Midbrain (tissue), 1 donor: Measurements from ENCODE around the gene SOX8.
"Not testable (repeated sequence)": the region's sequence is repeated elsewhere in the genome, so short reads cannot be mapped to it uniquely, and the experiment has no call there.

Source experiments
- DNase-seq: peaks from one replicate; lab custom pipeline; 2025; lab: John Stamatoyannopoulos, UW

The SOX8 gene

DNA sequence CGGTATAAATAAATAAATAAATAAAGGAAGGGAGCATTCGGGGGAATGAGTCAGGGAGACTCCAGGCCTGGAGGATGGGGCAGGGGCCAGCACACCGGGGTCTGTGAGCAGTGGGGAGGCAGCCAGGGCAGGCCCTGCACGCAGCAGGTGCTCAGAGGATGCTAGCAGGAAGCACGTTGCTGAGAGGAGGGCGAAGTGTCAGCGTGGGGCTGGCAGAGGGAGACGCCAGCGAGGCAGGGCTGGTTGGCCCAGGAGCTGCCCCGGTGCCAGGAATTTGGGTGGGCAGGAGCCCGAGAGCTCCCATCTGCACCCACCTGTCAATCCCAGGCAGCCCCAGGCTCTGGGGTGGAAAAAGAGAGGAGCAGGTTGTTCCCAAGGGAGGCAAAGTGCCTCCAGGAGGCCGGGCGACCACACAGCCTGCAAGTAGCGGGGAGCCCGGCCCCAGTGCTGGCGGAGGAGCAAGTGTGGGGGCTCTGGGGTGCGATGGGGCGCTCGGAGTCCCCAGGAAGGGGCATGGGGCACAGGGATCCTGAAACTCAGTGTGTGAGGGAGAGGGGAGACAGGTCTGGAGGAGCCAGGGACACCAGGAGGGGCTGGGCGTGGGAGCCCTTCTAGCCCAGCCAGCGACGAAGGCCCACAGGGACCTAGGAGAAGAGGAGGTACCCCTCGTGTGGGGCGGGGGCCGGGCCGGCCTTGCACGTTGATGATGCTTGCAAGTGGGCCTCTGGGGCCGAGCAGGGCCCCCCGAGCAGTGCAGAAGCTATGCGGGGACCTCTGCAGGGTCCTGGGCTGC lies 28.0 kb downstream of the SOX8 start:
- DNase-seq: no peak

DNA sequence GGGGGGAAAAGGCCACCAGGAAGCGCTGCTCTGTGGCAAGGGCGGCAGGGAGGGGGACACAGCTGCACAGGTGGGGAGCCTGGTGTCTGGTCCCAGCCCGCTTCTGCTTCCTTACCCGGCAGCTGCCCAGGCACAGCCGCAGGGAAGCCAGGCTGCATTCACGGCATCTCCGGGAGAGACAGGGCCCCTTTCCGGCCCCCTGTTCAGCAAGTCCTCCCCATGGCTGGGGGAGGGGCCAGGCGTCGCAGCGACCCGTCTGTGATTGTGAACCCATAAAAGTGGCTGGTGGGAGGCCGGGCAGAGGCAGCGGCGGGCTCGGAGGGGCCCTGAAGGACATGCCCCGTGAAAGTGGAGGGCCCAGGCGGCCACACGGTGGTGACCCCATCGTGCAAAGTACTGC lies 28.7 kb downstream of the SOX8 start:
- no peak for DNase-seq

DNA sequence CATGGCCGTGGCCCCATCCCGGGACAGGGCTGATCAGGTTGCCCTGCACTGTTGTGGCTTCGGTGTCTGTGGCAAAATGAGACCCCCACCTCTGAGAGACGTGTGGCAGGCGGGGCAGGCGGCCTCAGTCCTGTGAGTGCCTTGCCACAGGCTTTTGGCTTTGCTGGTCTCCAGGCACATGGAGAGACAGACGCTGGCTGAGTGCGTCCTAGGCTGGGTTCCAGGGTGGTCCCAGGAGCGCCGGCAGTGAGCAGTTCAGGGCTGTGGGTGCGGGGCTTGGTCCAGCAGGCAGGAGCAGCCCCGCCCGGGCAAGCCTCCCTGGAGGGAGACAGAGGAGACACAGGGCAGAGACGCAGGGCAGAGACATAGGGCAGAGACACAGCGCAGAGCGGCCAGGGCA lies 29.2 kb downstream of the SOX8 start:
- no peak for DNase-seq

DNA sequence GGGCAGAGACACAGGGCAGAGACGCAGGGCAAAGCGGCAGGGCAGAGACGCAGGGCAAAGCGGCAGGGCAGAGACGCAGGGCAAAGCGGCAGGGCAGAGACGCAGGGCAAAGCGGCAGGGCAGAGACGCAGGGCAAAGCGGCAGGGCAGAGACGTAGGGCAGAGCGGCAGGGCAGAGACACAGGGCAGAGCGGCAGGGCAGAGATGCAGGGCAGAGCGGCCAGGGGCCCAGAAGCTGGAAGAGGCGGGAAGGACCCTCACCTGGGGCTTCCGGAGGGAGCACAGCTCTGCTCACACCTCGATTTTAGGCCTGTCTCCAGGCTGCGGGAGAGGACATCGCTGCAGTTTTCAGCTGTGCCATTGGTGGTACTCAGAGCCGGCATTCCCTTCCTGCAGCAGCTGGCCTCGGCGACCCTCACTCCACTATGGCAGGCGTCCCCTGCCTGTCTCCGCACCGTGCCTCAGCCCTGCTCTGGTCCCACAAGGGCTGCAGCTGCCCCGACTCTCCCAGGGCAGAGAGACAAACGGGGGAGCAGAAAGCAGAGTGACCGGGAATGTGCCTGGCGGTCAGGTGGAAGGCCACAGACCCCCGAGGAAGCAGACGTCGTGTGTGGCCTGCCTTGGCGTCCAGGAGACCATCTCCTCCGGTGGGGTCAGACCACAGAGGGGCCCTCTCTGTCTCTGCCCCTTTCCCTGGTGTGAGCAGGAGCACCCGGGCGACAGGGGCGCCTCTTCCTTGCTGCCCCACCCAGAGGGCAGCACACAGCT lies 29.9 kb downstream of the SOX8 start:
- no peak for DNase-seq

DNA sequence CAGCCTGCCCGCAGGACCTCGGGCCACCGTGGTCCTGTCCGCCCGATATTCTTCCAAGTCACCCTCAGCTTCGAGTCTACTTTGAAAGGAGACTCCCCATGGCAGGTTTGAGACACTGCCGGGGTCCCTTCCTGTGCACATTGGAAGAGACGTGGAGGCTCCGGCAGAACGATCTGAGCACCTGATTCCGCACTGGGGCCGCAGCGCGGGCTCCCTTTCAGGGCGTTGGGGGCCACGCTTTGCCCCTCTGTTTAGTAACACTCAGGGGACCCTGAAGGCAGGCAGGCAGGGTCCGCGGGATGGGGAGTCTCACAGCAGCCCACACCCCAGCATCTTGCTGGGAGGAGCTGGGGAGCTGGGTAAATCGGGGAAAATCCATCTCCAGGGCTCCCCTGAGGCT lies 30.6 kb downstream of the SOX8 start:
- no peak for DNase-seq

DNA sequence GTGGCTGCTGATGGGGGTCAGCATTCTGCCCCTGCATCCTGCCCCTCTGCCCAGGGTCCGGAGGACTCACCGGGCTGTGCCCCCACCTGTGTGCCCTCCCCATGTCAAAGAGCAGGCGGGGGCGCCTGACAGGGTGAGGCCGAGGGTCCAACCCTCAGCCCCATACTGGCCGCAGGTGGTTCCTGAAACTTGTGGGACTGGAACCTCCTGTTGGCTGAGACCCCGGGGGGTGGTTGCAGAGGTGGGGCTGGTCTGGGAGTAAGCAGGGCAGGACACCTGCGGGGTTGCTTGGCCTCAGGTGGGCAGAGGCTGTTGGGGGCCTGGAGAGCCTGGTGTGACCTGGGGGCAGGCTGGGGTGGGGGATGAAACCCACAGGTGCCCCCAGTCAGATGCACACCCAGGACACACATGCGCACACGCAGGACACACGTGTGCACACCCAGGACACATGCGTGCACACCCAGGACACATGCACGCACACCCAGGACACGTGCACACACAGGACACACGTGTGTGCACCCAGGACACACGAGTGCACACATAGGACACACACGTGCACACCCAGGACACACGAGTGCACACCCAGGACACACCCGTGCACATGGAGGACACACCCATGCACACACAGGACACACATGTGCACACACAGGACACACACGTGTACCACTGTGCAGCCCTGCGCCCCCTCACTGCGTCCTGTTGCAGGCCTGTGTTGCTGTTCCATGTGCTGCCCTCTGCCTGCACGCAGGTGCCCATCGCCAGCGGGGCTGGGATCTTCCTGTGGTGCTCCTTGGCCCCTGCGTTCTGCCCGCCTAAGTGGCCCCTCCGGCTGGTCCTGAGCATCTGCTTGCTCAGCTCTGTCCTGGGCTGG lies 31.4 kb downstream of the SOX8 start:
- no peak for DNase-seq

DNA sequence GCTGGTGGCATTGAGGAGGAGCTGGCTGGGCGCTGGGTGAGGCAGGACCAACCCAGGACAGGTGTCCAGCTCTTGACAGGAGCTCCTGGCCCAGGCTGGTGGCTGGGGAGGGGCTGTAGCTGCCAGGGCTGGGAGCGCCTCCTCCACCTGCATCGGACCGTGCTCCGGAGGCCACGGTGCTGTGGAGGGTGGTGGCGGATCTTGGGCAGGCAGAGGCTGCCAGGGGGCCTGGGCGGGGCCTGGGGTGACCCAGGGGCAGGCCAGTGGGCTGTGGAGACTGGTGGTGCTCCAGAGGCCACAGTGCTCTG lies 32.0 kb downstream of the SOX8 start:
- DNase-seq: no peak

DNA sequence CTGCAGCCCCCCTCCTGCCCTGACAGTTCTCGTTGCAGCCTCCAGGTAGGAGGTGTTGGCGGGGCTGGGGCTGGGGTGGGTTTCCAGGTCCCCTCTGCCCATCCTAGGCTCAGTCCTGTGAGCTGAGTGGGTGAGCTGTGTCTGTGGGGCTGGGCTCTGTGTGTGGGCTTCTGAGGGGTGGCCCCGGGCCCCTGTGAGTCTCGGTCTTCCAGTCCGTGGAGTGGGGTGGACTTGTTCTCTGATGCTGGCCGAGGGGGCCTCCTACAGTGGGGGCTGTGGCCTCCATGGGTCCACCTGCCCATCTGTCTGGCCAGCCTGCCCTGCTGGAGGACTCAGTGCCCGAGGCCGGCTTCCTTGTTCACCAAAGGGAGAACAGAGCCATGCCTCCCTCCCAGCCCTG lies 32.7 kb downstream of the SOX8 start:
- DNase-seq: no peak

DNA sequence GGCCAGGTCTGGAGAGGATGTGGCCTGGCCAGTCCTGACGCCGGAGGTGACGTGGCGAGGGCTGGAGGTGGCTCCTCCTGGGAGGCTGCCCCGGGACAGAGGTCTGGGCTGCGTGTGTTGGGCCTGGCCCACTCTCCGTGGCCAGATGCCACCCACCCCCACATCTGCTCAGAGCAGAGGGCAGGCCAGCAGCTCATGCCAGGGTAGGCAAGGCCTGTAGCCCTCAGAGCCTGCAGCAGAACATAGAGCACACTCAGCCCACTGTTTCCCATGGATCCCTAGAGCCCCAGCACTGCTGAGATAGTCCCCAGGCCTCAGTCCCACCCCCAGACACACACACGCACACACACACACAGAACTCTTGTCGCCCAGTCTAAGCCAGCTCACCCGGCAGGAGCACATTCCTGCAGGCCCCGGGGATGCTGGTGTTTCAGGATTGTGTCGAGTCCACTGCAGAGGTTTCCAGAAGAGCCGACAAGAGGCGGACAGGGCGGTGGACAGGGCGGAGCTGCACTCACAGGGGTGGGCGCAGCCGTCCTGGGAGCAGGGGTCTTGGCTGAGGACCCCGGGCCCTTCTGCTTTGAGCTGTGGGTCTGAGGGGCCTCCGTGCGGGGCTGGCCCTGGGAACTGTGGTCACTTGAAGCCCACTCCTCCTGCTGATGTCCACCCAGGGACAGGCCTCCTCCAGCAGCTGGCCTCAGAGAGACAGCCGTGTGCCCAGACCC lies 33.4 kb downstream of the SOX8 start:
- no peak for DNase-seq

DNA sequence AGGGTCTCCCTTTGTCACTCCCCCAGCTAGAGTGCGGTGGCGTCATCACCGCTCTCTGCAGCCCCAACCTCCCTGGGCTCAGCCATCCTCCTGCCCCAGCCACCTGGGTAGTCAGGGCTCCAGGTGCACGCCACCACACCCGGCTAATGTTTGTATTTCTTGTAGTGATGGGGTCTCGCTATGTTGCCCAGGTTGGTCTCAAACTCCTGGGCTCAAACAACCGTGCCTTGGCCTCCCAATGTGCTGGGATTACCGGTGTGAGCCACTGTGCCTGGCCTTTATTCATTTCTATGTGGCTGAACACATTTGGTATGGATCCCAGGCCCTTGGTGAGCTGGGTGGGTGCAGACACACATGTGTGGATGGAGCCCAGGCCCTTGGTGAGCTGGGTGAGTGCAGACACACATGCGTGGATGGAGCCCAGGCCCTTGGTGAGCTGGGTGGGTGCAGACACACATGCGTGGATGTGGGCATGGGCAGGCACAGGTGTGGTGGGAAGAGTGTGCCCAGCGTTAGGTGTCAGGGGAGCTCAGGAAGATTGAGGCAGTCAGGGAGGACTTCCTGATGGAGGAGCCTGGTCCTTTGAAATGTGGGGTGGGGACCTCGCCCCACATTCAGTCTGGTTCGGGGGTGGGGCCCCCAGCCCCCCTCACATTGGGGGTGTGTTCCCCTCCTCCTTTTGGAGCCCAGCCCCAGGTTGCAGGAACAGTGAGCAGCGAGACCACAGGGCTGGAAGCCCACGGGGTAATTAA lies 37.1 kb downstream of the SOX8 start:
- DNase-seq: no peak

DNA sequence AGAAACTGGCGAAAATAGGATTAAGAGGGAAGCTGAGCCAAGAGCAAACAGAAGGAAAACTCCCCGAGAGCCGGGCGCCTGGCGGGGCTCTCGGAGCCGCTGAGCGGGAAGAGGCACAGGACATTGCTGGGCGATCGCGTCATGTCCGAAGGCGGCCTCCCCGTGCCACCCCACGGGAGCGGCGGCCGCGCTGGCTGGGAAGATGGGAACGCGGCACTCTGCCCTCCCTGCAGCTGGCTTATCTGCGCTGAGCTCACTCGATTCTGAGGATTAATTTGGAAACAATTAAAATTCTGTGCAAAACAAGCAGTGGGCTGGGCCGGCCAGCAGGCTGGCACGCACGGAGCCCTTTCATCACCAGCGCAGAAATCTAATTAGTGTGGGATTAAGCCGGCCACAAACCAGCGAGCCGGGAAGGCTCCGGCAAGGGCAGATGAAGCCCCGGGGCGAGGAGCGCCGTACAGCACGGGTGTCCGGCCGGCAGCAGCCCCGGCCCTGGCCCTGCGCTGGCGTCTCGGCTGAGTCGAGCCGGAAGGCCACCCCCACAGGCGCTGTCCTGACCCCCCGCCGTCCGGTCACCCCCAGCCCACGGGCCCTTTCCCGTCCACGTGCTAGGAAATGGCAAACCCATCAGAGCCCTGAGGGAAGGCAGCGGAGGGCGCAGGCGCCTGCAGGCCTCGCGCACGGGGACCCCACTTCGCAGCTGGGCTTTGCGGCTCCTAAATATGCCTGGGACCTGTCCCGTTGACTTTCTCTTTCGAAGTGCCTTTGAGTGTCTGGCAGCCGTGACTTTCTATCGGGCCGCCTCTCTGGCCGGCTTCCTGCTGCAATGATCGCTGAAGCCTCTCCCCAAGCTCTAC lies 37.9 kb downstream of the SOX8 start:
- peak; percentile 74 for DNase-seq

DNA sequence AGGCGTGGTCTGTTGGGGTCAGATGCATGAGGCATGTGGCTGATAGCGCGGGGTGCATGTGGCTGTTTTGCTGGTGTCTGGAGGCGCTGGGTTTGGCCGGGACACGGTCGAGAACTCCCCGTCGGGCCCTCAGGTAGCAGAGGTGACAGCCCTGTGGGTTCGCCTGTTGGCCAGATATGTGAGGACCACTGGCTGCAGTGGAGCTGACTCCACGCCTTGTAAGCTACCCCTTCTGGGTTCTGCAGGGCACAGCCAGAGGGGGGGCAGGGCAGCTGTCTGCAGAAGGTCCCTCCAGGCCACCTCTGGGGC lies 38.5 kb downstream of the SOX8 start:
- no peak for DNase-seq

DNA sequence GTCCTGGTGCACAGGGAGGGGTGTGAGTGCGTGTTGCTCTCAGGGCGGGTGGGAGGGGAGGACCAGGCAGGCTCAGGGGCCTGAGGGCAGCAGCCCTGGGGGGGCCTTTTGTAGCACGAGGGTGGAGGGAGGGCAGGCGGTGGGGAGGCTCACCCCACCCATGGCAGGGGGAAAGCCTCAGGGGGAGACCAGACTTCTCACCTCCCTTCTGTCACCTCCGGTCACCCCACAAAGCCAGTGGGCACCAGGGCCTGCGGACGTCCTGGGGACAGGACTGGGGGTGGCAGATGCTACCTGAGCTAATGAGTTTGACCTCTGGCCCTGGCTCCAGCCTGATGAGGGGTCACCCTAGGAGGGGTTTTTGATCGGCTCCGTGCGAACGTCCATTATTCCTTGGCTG lies 39.0 kb downstream of the SOX8 start:
- DNase-seq: no peak

DNA sequence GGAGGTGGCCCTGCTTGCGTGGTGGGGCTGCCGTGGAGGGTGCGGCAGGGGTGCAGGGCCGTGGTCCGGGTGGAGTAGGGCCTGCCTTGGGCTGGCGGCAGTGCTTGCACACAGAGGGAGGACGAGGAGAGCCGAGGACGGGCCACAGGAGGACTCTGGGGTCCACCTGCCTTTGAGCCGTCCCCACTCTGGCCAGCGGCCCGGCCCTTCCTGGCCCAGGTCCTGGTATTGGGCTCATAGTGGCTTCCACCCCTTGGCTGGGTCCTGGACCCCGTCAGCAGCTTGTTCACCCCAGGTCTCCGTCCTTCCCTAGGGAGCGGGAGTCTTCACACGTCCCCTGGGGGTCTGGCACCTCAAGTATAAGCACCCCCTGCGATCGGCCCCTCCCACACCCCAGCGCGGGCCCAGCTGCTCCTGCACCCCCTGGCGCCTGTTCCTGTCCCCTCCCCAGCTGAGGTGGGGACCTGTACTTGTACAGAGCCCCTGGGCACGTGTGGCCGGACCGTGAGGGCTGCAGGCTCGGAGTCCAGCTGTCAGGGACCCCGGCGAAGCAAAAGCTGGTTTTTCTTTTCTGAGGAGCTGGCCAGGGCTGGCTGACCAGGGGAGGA lies 40.1 kb downstream of the SOX8 start:
- DNase-seq: no peak

DNA sequence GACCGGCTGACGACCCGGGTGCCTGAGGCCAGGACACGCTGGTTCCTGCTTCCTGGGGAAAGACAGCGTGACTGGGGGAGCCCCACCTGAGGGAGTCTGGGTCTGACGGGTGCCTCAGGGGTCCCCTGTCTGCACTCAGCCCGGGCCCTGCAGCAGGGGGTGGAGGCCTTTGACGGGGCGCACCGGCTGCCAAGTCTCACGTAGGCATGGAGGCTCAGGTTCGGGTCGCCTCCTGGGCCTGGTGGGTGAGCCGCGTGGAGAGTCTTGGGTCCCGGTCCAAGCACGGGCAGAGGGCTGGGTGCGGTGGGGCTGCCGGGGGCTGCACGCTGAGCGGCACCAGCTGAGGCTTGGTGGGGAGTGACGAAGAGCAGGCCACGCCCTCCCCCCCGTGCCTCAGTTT lies 40.9 kb downstream of the SOX8 start:
- DNase-seq: no peak

DNA sequence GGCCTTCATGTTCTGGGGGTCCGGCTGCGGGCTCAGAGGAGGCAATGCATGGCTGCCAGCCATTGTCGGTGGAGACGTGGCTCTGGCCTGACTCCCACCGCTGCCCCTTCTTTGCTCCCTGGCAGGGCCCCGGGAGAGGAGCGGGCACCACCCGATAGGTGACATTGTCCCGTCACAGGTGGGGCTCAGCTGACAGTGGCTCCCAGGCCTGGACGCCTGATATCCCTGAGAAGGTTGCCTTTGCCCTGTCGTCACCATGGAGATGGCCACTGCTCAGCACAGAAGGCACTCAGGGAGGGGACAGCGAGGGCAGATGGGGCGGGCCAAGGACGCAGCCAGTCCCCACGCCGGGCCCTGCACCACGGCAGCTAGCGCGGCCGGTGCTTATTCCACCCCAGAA lies 42.6 kb downstream of the SOX8 start:
- no peak for DNase-seq

DNA sequence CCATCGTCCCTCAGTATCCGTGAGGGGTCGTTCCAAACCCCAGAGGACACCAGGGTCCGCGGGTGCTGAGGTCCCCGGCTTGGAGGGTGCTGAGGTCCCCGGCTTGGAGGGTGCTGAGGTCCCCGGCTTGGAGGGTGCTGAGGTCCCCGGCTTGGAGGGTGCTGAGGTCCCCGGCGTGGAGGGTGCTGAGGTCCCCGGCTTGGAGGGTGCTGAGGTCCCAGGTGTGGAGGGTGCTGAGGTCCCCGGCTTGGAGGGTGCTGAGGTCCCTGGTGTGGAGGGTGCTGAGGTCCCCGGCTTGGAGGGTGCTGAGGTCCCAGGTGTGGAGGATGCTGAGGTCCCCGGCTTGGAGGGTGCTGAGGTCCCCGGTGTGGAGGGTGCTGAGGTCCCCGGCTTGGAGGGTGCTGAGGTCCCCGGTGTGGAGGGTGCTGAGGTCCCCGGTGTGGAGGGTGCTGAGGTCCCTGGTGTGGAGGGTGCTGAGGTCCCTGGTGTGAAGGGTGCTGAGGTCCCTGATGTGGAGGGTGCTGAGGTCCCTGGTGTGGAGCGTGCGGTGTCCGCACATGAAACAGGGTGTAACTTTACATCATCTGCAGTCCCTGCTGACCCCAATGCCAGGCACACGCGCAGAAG lies 43.7 kb downstream of the SOX8 start:
- not testable (repeated sequence) for DNase-seq

DNA sequence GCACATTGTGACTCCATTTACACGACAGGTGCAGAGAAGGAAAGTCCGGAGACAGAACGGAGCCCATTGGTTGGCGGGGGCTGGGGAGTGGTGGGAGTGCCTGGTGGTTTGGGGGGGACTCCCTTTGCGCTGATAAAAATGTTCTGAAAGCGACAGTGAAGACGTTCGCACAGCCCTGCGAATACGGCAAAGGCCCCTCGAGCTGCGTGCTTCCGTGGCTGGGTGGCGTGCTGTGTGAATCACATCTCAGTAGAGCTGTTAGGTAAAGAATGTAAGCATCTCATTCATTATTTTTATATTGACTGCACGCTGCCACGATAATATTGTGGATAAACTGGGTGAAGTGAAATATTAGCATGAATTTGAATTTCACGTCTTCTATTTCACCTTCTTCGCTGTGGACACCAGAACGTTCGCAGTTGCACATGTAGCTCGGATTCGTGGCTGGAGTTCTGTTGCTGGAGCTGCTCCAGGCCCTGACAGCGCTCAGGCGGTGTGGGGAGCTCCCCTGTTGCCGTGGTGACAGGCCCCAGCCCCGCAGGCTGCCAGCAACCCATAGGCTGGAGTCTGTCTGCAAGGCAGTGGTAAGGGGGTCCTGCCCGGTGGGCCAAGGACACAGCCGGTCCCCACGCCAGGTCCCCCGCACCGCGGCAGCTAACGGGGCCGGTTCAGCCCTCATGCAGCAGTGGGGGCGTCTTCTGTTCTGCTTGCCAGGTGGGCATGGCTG lies 44.6 kb downstream of the SOX8 start:
- DNase-seq: peak; percentile 41
